Activated CD8-positive, alpha-beta T cell treated with anti-CD3 and anti-CD28 coated beads for 36 hours (primary cell): ENCODE measurements around the gene ASB1. TPM values are rescaled to one million over a fixed set of nuclear protein-coding genes. Genes with fewer than 3 reads are reported as not detected.

ENCODE experiments used
- ATAC-seq: fragments of 200-7000 bp; cut with Tn5 transposase; one replicate; pipeline ENCODE4 v1.10.0; 2021; ENCODE audit warnings: mild to moderate bottlenecking, moderate library complexity
- CTCF ChIA-PET: fragments of 350-600 bp; sonication (Branson Sonifier 250); formaldehyde crosslinking; loops from one replicate; lab custom pipeline; 2021; ENCODE audit warnings: antibody characterized with exemption; lab: Charles Lee
- POLR2A ChIA-PET: fragments of 350-600 bp; sonication (Branson Sonifier 250); formaldehyde crosslinking; loops from one replicate; lab custom pipeline; 2021; ENCODE audit warnings: antibody characterized with exemption; lab: Charles Lee
- DNase-seq: peaks from one replicate; pipeline ENCODE4 v3.0.0-alpha.2; 2020
- H3K27ac Mint-ChIP-seq: one replicate; pipeline ENCODE4 v1.8.0; 2021; ENCODE audit warnings: mild to moderate bottlenecking, mixed read lengths
- H3K27me3 Mint-ChIP-seq: one replicate; pipeline ENCODE4 v1.8.0; 2021; ENCODE audit warnings: mixed read lengths
- H3K36me3 Mint-ChIP-seq: one replicate; pipeline ENCODE4 v1.8.0; 2021; ENCODE audit warnings: low read depth, mixed read lengths
- H3K4me1 Mint-ChIP-seq: one replicate; pipeline ENCODE4 v1.8.0; 2021; ENCODE audit warnings: low read depth, mixed read lengths
- H3K4me3 Mint-ChIP-seq: one replicate; pipeline ENCODE4 v1.8.0; 2021; ENCODE audit warnings: mild to moderate bottlenecking, moderate library complexity, mixed read lengths
- H3K9me3 Mint-ChIP-seq: one replicate; pipeline ENCODE4 v1.8.0; 2021; ENCODE audit warnings: mixed read lengths
- CTCF ChIP-seq: fragments of 200-600 bp; IDR thresholded peaks from one replicate; pipeline ENCODE4 v1.8.0; 2022; ENCODE audit warnings: antibody characterized with exemption, mild to moderate bottlenecking
- intact Hi-C: fragments of 100-400 bp; cut with micrococcal nuclease; formaldehyde crosslinking; loops from one replicate; pipeline ENCODE4 v1.10.0; 2022
- total RNA-seq, 2 experiments: library from RNA; stranded (reverse); gene quantifications; one replicate each; pipeline ENCODE4 v1.2.3, GENCODE V29; 2021

ASB1 gene
- total RNA-seq, 2 experiments from 2014 or later, result 39.8 to 48.1 TPM

GRCh38 chr2:238448031-238448955, 21.6 kb downstream of the ASB1 start:
- no peaks in the 10 kb centered on the region for H3K27me3 Mint-ChIP-seq
- peaks cover 58% of the 10 kb centered on the region for H3K36me3 Mint-ChIP-seq
- H3K4me1 Mint-ChIP-seq, result peaks cover 9% of the 10 kb centered on the region
- no peaks in the 10 kb centered on the region for H3K9me3 Mint-ChIP-seq
- DNase-seq (peak; percentile 13), ATAC-seq (peak; percentile 78)
- no peak overlapping the region for H3K4me3 Mint-ChIP-seq
- intact Hi-C loops, result no loop called here
- peak overlapping the region; percentile 67 for H3K27ac Mint-ChIP-seq
- TF ChIP-seq CTCF, result no peak
- POLR2A ChIA-PET, result interaction anchor here (0.8 to 1.2 kb wide), 2 partner anchors 8 to 20 kb away, joined by 3 read pairs; no protein-coding TSS in a partner anchor
- CTCF ChIA-PET, result interaction anchor here (0.7 to 1.4 kb wide), 2 partner anchors 20 to 91 kb away, joined by 3 read pairs; no protein-coding TSS in a partner anchor

GRCh38 chr2:238449241-238449640, 22.5 kb downstream of the ASB1 start:
- CTCF ChIA-PET, result no interaction called here
- H3K27ac Mint-ChIP-seq, result no peak overlapping the region
- POLR2A ChIA-PET, result no interaction called here
- H3K9me3 Mint-ChIP-seq, result no peaks in the 10 kb centered on the region
- intact Hi-C loops, result no loop called here
- H3K4me1 Mint-ChIP-seq, result peaks cover 6% of the 10 kb centered on the region
- H3K4me3 Mint-ChIP-seq, result no peak overlapping the region
- peaks cover 54% of the 10 kb centered on the region for H3K36me3 Mint-ChIP-seq
- no peak for TF ChIP-seq CTCF
- no peaks in the 10 kb centered on the region for H3K27me3 Mint-ChIP-seq
- ATAC-seq, result no peak
- DNase-seq, result no peak

GRCh38 chr2:238449909-238450417, 23.2 kb downstream of the ASB1 start:
- intact Hi-C loops, result no loop called here
- no peaks in the 10 kb centered on the region for H3K27me3 Mint-ChIP-seq
- TF ChIP-seq CTCF, result no peak
- DNase-seq (no peak), ATAC-seq (no peak)
- H3K27ac Mint-ChIP-seq, result peak overlapping the region; percentile 59
- H3K4me1 Mint-ChIP-seq, result peaks cover 6% of the 10 kb centered on the region
- ChIA-PET CTCF (no interaction called here), POLR2A (no interaction called here)
- no peaks in the 10 kb centered on the region for H3K9me3 Mint-ChIP-seq
- no peak overlapping the region for H3K4me3 Mint-ChIP-seq
- peaks cover 48% of the 10 kb centered on the region for H3K36me3 Mint-ChIP-seq

- ATAC-seq (no peak), DNase-seq (no peak)
- intact Hi-C loops, result no loop called here
- Mint-ChIP-seq H3K27me3 (no peaks in the 10 kb centered on the region), H3K36me3 (peaks cover 44% of the 10 kb centered on the region), H3K4me3 (no peak overlapping the region), H3K4me1 (peaks cover 6% of the 10 kb centered on the region), H3K27ac (no peak overlapping the region), H3K9me3 (peaks cover 2% of the 10 kb centered on the region)
- ChIA-PET CTCF (no interaction called here), POLR2A (no interaction called here)
- no peak for TF ChIP-seq CTCF
These were observed 23.7 kb downstream of the ASB1 start for GRCh38 chr2:238450440-238450861.

- H3K9me3 Mint-ChIP-seq, result peaks cover 11% of the 10 kb centered on the region
- ChIA-PET CTCF (interaction anchor here (1.6 kb wide), 1 partner anchor 96 kb away, joined by 4 read pairs; no protein-coding TSS in a partner anchor), POLR2A (interaction anchor here (1.2 kb wide), 1 partner anchor 14 kb away, joined by 3 read pairs; no protein-coding TSS in a partner anchor)
- ATAC-seq (no peak), DNase-seq (no peak)
- H3K36me3 Mint-ChIP-seq, result peaks cover 22% of the 10 kb centered on the region
- H3K27ac Mint-ChIP-seq, result no peak overlapping the region
- no peaks in the 10 kb centered on the region for H3K4me1 Mint-ChIP-seq
- no peak for TF ChIP-seq CTCF
- no peak overlapping the region for H3K4me3 Mint-ChIP-seq
- intact Hi-C loops, result no loop called here
- H3K27me3 Mint-ChIP-seq, result no peaks in the 10 kb centered on the region
These were observed 27.1 kb downstream of the ASB1 start for GRCh38 chr2:238453842-238454241.
